ENCODE measurements around the gene CCL11. TPM values are rescaled to one million over a fixed set of nuclear protein-coding genes. Genes with fewer than 3 reads are reported as not detected.

The CCL11 gene
- total RNA-seq, 1 experiment from 2014 or later, result not detected

GRCh38 chr17:34241062-34241461, 44.5 kb upstream of the CCL11 start:
- Mint-ChIP-seq H3K27ac (ENCODE audit: unreplicated experiment) (no peak overlapping the region), H3K9me3 (ENCODE audit: unreplicated experiment) (no peaks in the 10 kb centered on the region), H3K27me3 (ENCODE audit: insufficient read depth, unreplicated experiment) (peaks cover 6% of the 10 kb centered on the region), H3K4me3 (ENCODE audit: unreplicated experiment) (no peak overlapping the region), H3K4me1 (ENCODE audit: low read depth, unreplicated experiment) (no peaks in the 10 kb centered on the region), H3K36me3 (ENCODE audit: insufficient read depth, unreplicated experiment) (peaks cover 6% of the 10 kb centered on the region)
- Histone ChIP-seq H3K36me3 (ENCODE audit: control insufficient read depth, insufficient read depth, low read length) (no peaks in the 10 kb centered on the region), H3K27me3 (replicated peaks; ENCODE audit: control insufficient read depth, insufficient read depth, low read length) (no peaks in the 10 kb centered on the region), H3K4me3 (ENCODE audit: low read depth, low read length) (no peak overlapping the region), H3K4me1 (peaks cover 5% of the 10 kb centered on the region; the same call in 1 of the 2 replicates), H3K9me3 (no peaks in the 10 kb centered on the region)
- no peak for TF ChIP-seq CTCF (IDR thresholded peaks at IDR 0.05; ENCODE audit: insufficient read depth in 1 of 2, low read depth in 1 of 2, low read length in 1 of 2, severe bottlenecking in 1 of 2, unreplicated experiment in 1 of 2)
- intact Hi-C loops (cut with micrococcal nuclease; ENCODE audit: unreplicated experiment), result no loop called here
- ChIA-PET CTCF (no interaction called here), POLR2A (no interaction called here)
- DNase-seq, result no peak
- BruUV-seq (replicated peaks), result no TSS peak

- H3K9me3 Mint-ChIP-seq (ENCODE audit: unreplicated experiment), result no peaks in the 10 kb centered on the region
- H3K36me3 Mint-ChIP-seq (ENCODE audit: insufficient read depth, unreplicated experiment), result no peaks in the 10 kb centered on the region
- Histone ChIP-seq H3K36me3 (ENCODE audit: control insufficient read depth, insufficient read depth, low read length) (no peaks in the 10 kb centered on the region), H3K9me3 (no peaks in the 10 kb centered on the region), H3K27me3 (replicated peaks; ENCODE audit: control insufficient read depth, insufficient read depth, low read length) (no peaks in the 10 kb centered on the region), H3K4me1 (peaks cover 8% of the 10 kb centered on the region; the same call in 1 of the 2 replicates), H3K4me3 (ENCODE audit: low read depth, low read length) (no peak overlapping the region)
- CTCF ChIA-PET, result no interaction called here
- H3K4me1 Mint-ChIP-seq (ENCODE audit: low read depth, unreplicated experiment), result no peaks in the 10 kb centered on the region
- intact Hi-C loops (cut with micrococcal nuclease; ENCODE audit: unreplicated experiment), result no loop called here
- H3K4me3 Mint-ChIP-seq (ENCODE audit: unreplicated experiment), result no peak overlapping the region
- no peak overlapping the region for H3K27ac Mint-ChIP-seq (ENCODE audit: unreplicated experiment)
- H3K27me3 Mint-ChIP-seq (ENCODE audit: insufficient read depth, unreplicated experiment), result peaks cover 6% of the 10 kb centered on the region
- DNase-seq, result no peak
- POLR2A ChIA-PET, result no interaction called here
- no peak for TF ChIP-seq CTCF (IDR thresholded peaks at IDR 0.05; ENCODE audit: insufficient read depth in 1 of 2, low read depth in 1 of 2, low read length in 1 of 2, severe bottlenecking in 1 of 2, unreplicated experiment in 1 of 2)
- BruUV-seq (replicated peaks), result no TSS peak
Measured at GRCh38 chr17:34242587-34243363, 42.8 kb upstream of the CCL11 start.

- no peaks in the 10 kb centered on the region for H3K36me3 Mint-ChIP-seq (ENCODE audit: insufficient read depth, unreplicated experiment)
- H3K4me1 Mint-ChIP-seq (ENCODE audit: low read depth, unreplicated experiment), result no peaks in the 10 kb centered on the region
- ChIA-PET POLR2A (no interaction called here), CTCF (no interaction called here)
- Histone ChIP-seq H3K36me3 (ENCODE audit: control insufficient read depth, insufficient read depth, low read length) (no peaks in the 10 kb centered on the region), H3K9me3 (no peaks in the 10 kb centered on the region), H3K4me3 (ENCODE audit: low read depth, low read length) (no peak overlapping the region), H3K27me3 (replicated peaks; ENCODE audit: control insufficient read depth, insufficient read depth, low read length) (no peaks in the 10 kb centered on the region), H3K4me1 (peaks cover 15% of the 10 kb centered on the region)
- intact Hi-C loops (cut with micrococcal nuclease; ENCODE audit: unreplicated experiment), result no loop called here
- BruUV-seq (replicated peaks), result no TSS peak
- no peak for DNase-seq
- H3K27ac Mint-ChIP-seq (ENCODE audit: unreplicated experiment), result no peak overlapping the region
- H3K4me3 Mint-ChIP-seq (ENCODE audit: unreplicated experiment), result no peak overlapping the region
- H3K27me3 Mint-ChIP-seq (ENCODE audit: insufficient read depth, unreplicated experiment), result peaks cover 6% of the 10 kb centered on the region
- TF ChIP-seq CTCF (IDR thresholded peaks at IDR 0.05; ENCODE audit: insufficient read depth in 1 of 2, low read depth in 1 of 2, low read length in 1 of 2, severe bottlenecking in 1 of 2, unreplicated experiment in 1 of 2), result no peak
- no peaks in the 10 kb centered on the region for H3K9me3 Mint-ChIP-seq (ENCODE audit: unreplicated experiment)
Measured at GRCh38 chr17:34243364-34244320, 41.9 kb upstream of the CCL11 start.
